Tibial artery (tissue), 4 donors: ENCODE data around the gene TNFRSF1A.
A peak's percentile ranks its signal among the peaks of the same experiment; 100 is the strongest.

ENCODE experiments used
- DNase-seq, 2 donors: peaks; one replicate each; pipeline ENCODE4 v3.0.0-alpha.2; 2019
- H3K27ac ChIP-seq, 2 donors: fragments of 200-600 bp; sonication (generic) in 1 of 2; 1 replicate in 1 of 2; 2 replicates in 1 of 2; pipeline ENCODE4 v1.5.1; 2018 to 2019; ENCODE audit warnings: mild to moderate bottlenecking in 1 of 2
- H3K27me3 ChIP-seq, 2 donors: fragments of 200-600 bp; sonication (generic) in 1 of 2; one replicate each; pipeline versions ENCODE4 v1.5.1 to v1.6.0; 2016 to 2019
- H3K36me3 ChIP-seq, 3 donors: fragments of 200-600 bp; sonication (generic) in 2 of 3; one replicate each; pipeline ENCODE4 v1.5.1; 2016 to 2019; ENCODE audit warnings: mild to moderate bottlenecking in 2 of 3
- H3K4me1 ChIP-seq, 4 donors: fragments of 200-600 bp; sonication (generic) in 2 of 4; 1 replicate in 3 of 4; 2 replicates in 1 of 4; pipeline ENCODE4 v1.5.1; 2016 to 2019
- H3K4me3 ChIP-seq, 2 donors: fragments of 200-600 bp; sonication (generic) in 1 of 2; 1 replicate in 1 of 2; 2 replicates in 1 of 2; pipeline ENCODE4 v1.5.1; 2018 to 2019; ENCODE audit warnings: mild to moderate bottlenecking in 2 of 2
- H3K9me3 ChIP-seq, 3 donors: fragments of 200-600 bp; sonication (generic) in 1 of 3; one replicate each; pipeline ENCODE4 v1.5.1; 2016 to 2019
- CTCF ChIP-seq, 2 experiments: fragments of 200-600 bp in 1 of 2; fragments of 450-650 bp in 1 of 2; IDR thresholded peaks; one replicate each; pipeline ENCODE4 v1.5.1; 2017 to 2019; ENCODE audit warnings: antibody characterized with exemption in 2 of 2, mild to moderate bottlenecking in 1 of 2, moderate library complexity in 1 of 2
- intact Hi-C: fragments of 100-400 bp; cut with DNase I; formaldehyde crosslinking; loops from one replicate; pipeline ENCODE4 v1.15.0; 2023; ENCODE audit warnings: low total_unique reads

The TNFRSF1A gene

GRCh38 chr12:6367969-6368892 is 26.4 kb upstream of the TNFRSF1A start:
- DNase-seq = no peak
- Histone ChIP-seq H3K27ac (no peak overlapping the region), H3K9me3 (no peaks in the 10 kb centered on the region), H3K36me3 (no peaks in the 10 kb centered on the region), H3K4me1 (peaks cover 0 to 29% (median 10%) of the 10 kb centered on the region in 4 donors), H3K27me3 (no peaks in the 10 kb centered on the region), H3K4me3 (no peak overlapping the region)
- TF ChIP-seq CTCF (IDR thresholded peaks at IDR 0.05) = no peak
- intact Hi-C loops = no loop called here

- intact Hi-C loops = no loop called here
- H3K27ac ChIP-seq = no peak overlapping the region
- H3K4me3 ChIP-seq = no peak overlapping the region
- H3K36me3 ChIP-seq = no peaks in the 10 kb centered on the region
- H3K27me3 ChIP-seq = no peaks in the 10 kb centered on the region
- H3K4me1 ChIP-seq = peaks cover 0 to 31% (median 13%) of the 10 kb centered on the region in 4 donors
- peak in 1 of 2 experiments; percentile 9 for TF ChIP-seq CTCF (IDR thresholded peaks at IDR 0.05)
- DNase-seq = no peak
- no peaks in the 10 kb centered on the region for H3K9me3 ChIP-seq
Measured at GRCh38 chr12:6367065-6367968, 25.4 kb upstream of the TNFRSF1A start.

- Histone ChIP-seq H3K4me1 (peaks cover 0 to 30% (median 15%) of the 10 kb centered on the region in 4 donors), H3K4me3 (peak overlapping the region; percentile 46 to 64), H3K27ac (peak overlapping the region; percentile 63 to 72), H3K36me3 (peaks cover 0 to 15% (median 0%) of the 10 kb centered on the region in 3 donors), H3K9me3 (no peaks in the 10 kb centered on the region), H3K27me3 (no peaks in the 10 kb centered on the region)
- intact Hi-C loops = no loop called here
- DNase-seq = no peak
- TF ChIP-seq CTCF (IDR thresholded peaks at IDR 0.05) = no peak
Measured at GRCh38 chr12:6364044-6364374, 22.1 kb upstream of the TNFRSF1A start.

GRCh38 chr12:6363330-6364043 is 21.6 kb upstream of the TNFRSF1A start:
- peaks cover 0 to 30% (median 14%) of the 10 kb centered on the region in 4 donors for H3K4me1 ChIP-seq
- intact Hi-C loops = no loop called here
- DNase-seq = peak; percentile 63 to 86
- H3K27me3 ChIP-seq = no peaks in the 10 kb centered on the region
- peaks cover 0 to 15% (median 0%) of the 10 kb centered on the region in 3 donors for H3K36me3 ChIP-seq
- no peak for TF ChIP-seq CTCF (IDR thresholded peaks at IDR 0.05)
- H3K9me3 ChIP-seq = no peaks in the 10 kb centered on the region
- H3K4me3 ChIP-seq = peak overlapping the region; percentile 46 to 64
- peak overlapping the region; percentile 63 to 72 for H3K27ac ChIP-seq

- TF ChIP-seq CTCF (IDR thresholded peaks at IDR 0.05) = no peak
- H3K27me3 ChIP-seq = no peaks in the 10 kb centered on the region
- peak overlapping the region; percentile 46 to 64 for H3K4me3 ChIP-seq
- H3K36me3 ChIP-seq = peaks cover 0 to 15% (median 0%) of the 10 kb centered on the region in 3 donors
- H3K9me3 ChIP-seq = no peaks in the 10 kb centered on the region
- peaks cover 0 to 32% (median 14%) of the 10 kb centered on the region in 4 donors for H3K4me1 ChIP-seq
- intact Hi-C loops = no loop called here
- peak overlapping the region; percentile 63 to 72 for H3K27ac ChIP-seq
- no peak for DNase-seq
Measured at GRCh38 chr12:6363010-6363329, 21.1 kb upstream of the TNFRSF1A start.
